ENCODE data around the gene TAF4B.

DNA sequence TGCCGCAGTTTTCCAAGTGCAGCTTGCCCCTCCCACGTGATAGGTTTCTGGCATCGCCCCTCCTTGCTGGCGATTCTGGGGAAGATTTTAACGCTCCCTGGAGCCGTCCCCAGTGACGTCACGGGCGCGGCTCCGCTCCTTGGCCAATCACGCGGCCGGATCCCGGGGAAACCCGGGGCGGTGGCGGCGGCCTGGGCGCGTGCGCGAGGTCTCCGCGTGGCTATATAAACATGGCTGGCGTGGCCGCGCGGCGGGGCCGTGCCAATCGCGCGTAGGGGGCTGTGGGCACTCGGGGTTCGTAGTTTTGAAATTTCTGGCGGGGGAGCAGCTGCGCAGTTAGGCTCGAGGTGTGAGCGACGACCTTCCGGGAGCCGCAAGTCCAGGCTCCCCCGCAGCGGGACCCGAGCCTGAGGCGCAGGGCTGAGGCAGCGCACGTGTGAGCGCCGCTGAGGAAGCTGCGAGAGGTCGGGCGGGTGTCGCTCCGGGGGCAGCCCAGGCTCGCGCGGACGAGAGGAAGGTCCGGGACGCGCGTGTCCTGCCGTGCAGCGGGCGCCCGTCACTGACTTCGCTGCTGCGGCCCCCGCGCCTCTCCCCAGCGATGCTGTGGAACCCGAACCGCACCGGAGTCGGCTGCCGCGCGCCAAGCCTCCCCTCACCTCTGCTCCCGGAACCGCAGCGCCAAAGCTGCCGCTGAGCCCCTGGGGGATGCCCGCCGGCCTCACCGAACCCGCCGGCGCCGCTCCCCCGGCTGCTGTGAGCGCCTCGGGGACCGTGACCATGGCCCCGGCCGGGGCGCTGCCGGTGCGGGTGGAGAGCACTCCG, at the start of gene TAF4B:
- no peak for TF ChIP-seq CTCF (conservative IDR thresholded peaks at IDR 0.05; ENCODE audit: low read depth, low read length)
- no peak for TF ChIP-seq EZH2 (IDR thresholded peaks at IDR 0.05; ENCODE audit: borderline replicate concordance, low read depth, low read length, poor library complexity, severe bottlenecking)

Measured in A673 (cell line).